Endodermal cell (in vitro differentiated cells): ENCODE data around the gene TBCE. TPM values are rescaled to one million over a fixed set of nuclear protein-coding genes. Genes with fewer than 3 reads are reported as not detected.

Experiments
- DNase-seq: peaks from one replicate; pipeline ENCODE4 v3.0.0-alpha.2; 2017
- H3K27ac ChIP-seq: 2 replicates; pipeline ENCODE4 v1.5.1; 2013; ENCODE audit warnings: mild to moderate bottlenecking, low read depth, low read length, moderate library complexity
- H3K27me3 ChIP-seq: 2 replicates; pipeline ENCODE4 v1.6.1; 2013; ENCODE audit warnings: mild to moderate bottlenecking, low read length, moderate library complexity; ENCODE audit not compliant: insufficient read depth, control insufficient read depth, poor library complexity, severe bottlenecking
- H3K36me3 ChIP-seq: 2 replicates; pipeline ENCODE4 v1.7.0; 2013; ENCODE audit warnings: mild to moderate bottlenecking, low read length, moderate library complexity; ENCODE audit not compliant: control insufficient read depth, insufficient read depth
- H3K4me1 ChIP-seq: one replicate; pipeline ENCODE4 v1.7.0; 2013; ENCODE audit warnings: low read length; ENCODE audit not compliant: control insufficient read depth, insufficient read depth
- H3K4me3 ChIP-seq: 2 replicates; pipeline ENCODE4 v1.5.1; 2013; ENCODE audit warnings: mild to moderate bottlenecking, low read length, moderate library complexity
- H3K9ac ChIP-seq: 2 replicates; pipeline ENCODE4 v1.6.1; 2013; ENCODE audit warnings: mild to moderate bottlenecking, low read length, moderate library complexity; ENCODE audit not compliant: poor library complexity, severe bottlenecking; ENCODE audit errors: extremely low read depth
- H3K9me3 ChIP-seq: 2 replicates; pipeline ENCODE4 v1.6.1; 2013; ENCODE audit warnings: mild to moderate bottlenecking, low read length, moderate library complexity; ENCODE audit not compliant: control insufficient read depth
- H3K27ac Mint-ChIP-seq: 2 replicates; pipeline ENCODE4 v1.8.0; 2020; ENCODE audit warnings: mixed read lengths
- H3K27me3 Mint-ChIP-seq: 2 replicates; pipeline ENCODE4 v1.8.0; 2021; ENCODE audit warnings: mild to moderate bottlenecking, mixed read lengths; ENCODE audit not compliant: insufficient read depth
- H3K36me3 Mint-ChIP-seq: 2 replicates; pipeline ENCODE4 v1.8.0; 2020; ENCODE audit warnings: low read depth, mixed read lengths
- H3K4me1 Mint-ChIP-seq: 2 replicates; pipeline ENCODE4 v1.8.0; 2020; ENCODE audit warnings: mixed read lengths
- H3K4me3 Mint-ChIP-seq: 2 replicates; pipeline ENCODE4 v1.8.0; 2020; ENCODE audit warnings: mild to moderate bottlenecking, moderate library complexity, mixed read lengths
- H3K9me3 Mint-ChIP-seq: 2 replicates; pipeline ENCODE4 v1.8.0; 2020; ENCODE audit warnings: mild to moderate bottlenecking, mixed read lengths
- CTCF ChIP-seq: fragments of 200-600 bp; sonication (generic); conservative IDR thresholded peaks from 2 replicates; pipeline ENCODE4 v1.5.0; 2021; ENCODE audit warnings: antibody characterized with exemption, mild to moderate bottlenecking
- WGBS, 2 experiments: methylation state at CpG; one replicate each; pipeline versions ENCODE4 v1.1.5 to v1.1.7; 2013; ENCODE audit warnings: missing lambda C conversion rate in 2 of 2, mixed read lengths in 1 of 2; ENCODE audit not compliant: insufficient coverage in 1 of 2, insufficient read length in 1 of 2; 5-methylcytosine and 5-hydroxymethylcytosine counted together
- total RNA-seq, 2 donors: library from RNA; stranded (reverse); fragmentation: NEBNext Ultra II Directional in 1 of 2; extraction: Animal tissue kit (Norgen Biotek cat#: 25700) in 1 of 2; gene quantifications; 2 replicates in 1 of 2; 3 replicates in 1 of 2; pipeline ENCODE4 v1.2.1, GENCODE V29; 2021

TBCE gene
- total RNA-seq, 2 donors from 2014 or later = 31.8 to 33.3 TPM

DNA sequence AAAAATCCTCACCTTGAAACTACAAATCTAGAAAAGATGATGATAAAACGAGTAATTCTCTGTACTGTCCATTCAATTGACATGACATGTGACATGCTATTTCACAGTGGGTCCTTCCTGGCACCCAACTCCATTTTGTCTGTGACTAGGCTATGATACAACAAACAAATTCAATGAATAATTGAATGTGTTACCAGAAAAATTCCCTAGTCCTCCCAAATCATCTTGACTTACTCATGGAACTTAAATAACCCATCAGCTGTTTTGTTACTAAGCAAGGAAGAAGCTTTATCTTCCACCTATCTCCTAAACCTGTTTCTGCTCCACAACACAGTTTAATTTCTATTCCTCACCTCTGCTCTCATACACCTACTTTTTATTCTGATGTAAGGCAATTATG, 106.6 kb downstream of the TBCE start:
- Mint-ChIP-seq H3K4me3 (no peak overlapping the region), H3K36me3 (peaks cover 34% of the 10 kb centered on the region), H3K27ac (no peak overlapping the region), H3K4me1 (no peaks in the 10 kb centered on the region), H3K9me3 (no peaks in the 10 kb centered on the region), H3K27me3 (no peaks in the 10 kb centered on the region)
- Histone ChIP-seq H3K4me1 (no peaks in the 10 kb centered on the region), H3K27me3 (no peaks in the 10 kb centered on the region), H3K36me3 (peaks cover 30% of the 10 kb centered on the region), H3K9me3 (no peaks in the 10 kb centered on the region), H3K9ac (no peak overlapping the region), H3K4me3 (no peak overlapping the region), H3K27ac (no peak overlapping the region)
- no peak for DNase-seq
- TF ChIP-seq CTCF = no peak
- WGBS, 2 experiments = 100% methylated on average over 1 of the region's 1 CpG

- H3K4me3 Mint-ChIP-seq = no peak overlapping the region
- Histone ChIP-seq H3K4me1 (no peaks in the 10 kb centered on the region), H3K27ac (no peak overlapping the region), H3K36me3 (peaks cover 60% of the 10 kb centered on the region), H3K27me3 (no peaks in the 10 kb centered on the region), H3K9me3 (peaks cover 20% of the 10 kb centered on the region), H3K9ac (no peak overlapping the region), H3K4me3 (no peak overlapping the region)
- 99 to 100% methylated on average over 1 to 5 of the region's 5 CpGs for WGBS, 2 experiments
- no peaks in the 10 kb centered on the region for H3K4me1 Mint-ChIP-seq
- no peaks in the 10 kb centered on the region for H3K27me3 Mint-ChIP-seq
- no peaks in the 10 kb centered on the region for H3K9me3 Mint-ChIP-seq
- no peak for TF ChIP-seq CTCF
- peaks cover 65% of the 10 kb centered on the region for H3K36me3 Mint-ChIP-seq
- H3K27ac Mint-ChIP-seq = no peak overlapping the region
- no peak for DNase-seq
These were observed 115.9 kb downstream of the TBCE start for GRCh38 chr1:235483090-235483489.

DNA sequence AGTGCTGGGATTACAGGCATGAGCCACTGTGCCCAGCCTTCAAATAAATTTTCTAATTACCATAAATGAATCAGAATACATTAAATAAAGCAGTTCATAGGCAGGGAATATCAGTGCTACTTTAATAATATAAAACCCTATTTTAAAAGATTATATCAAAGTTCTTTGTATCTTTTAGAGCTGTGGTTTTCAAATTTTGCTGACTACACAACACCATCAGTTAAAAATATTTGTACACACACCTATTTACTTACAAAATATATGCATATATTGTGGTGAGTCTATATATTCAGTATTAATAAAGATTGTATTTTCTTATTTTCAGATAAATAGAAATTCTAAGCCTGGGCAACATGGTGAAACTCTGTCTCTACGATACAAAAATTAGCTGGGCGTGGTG, 118.3 kb downstream of the TBCE start:
- H3K27me3 ChIP-seq = no peaks in the 10 kb centered on the region
- H3K9me3 ChIP-seq = peaks cover 20% of the 10 kb centered on the region
- 86 to 100% methylated on average over 1 to 2 of the region's 2 CpGs for WGBS, 2 experiments
- TF ChIP-seq CTCF = no peak
- no peak for DNase-seq
- H3K9ac ChIP-seq = no peak overlapping the region
- no peak overlapping the region for H3K4me3 ChIP-seq
- H3K36me3 Mint-ChIP-seq = peaks cover 58% of the 10 kb centered on the region
- no peak overlapping the region for H3K27ac ChIP-seq
- H3K27ac Mint-ChIP-seq = no peak overlapping the region
- peaks cover 54% of the 10 kb centered on the region for H3K36me3 ChIP-seq
- no peak overlapping the region for H3K4me3 Mint-ChIP-seq
- H3K4me1 Mint-ChIP-seq = no peaks in the 10 kb centered on the region
- no peaks in the 10 kb centered on the region for H3K9me3 Mint-ChIP-seq
- no peaks in the 10 kb centered on the region for H3K27me3 Mint-ChIP-seq
- H3K4me1 ChIP-seq = no peaks in the 10 kb centered on the region
